ENCODE measurements around the gene XRCC3.

Gene XRCC3

DNA sequence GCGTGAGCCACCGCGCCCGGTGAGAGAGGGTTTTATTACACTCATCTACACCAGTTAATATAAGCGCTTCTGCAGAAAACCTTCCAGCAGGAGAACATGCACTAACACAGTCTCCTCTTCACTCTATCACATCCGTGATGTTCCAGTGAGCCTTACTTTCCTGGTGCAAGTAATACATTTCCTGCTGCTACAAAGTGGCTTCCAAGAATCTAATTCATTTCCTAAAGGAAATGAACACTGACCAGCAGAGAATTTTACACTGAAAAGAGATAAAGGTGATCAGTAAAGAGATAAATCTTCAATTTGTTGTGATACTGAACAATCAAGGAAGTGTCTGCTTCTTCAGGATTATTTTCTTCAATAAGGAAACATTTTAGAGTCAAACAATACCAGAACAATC lies 39.8 kb upstream of the XRCC3 start:
- no peak overlapping the region for H3K27ac ChIP-seq
- H3K9me3 ChIP-seq (ENCODE audit: severe bottlenecking) = no peaks in the 10 kb centered on the region
- no peak for DNase-seq
- H3K4me3 ChIP-seq (ENCODE audit: low read depth, low read length) = no peak overlapping the region
- H3K27me3 ChIP-seq (ENCODE audit: insufficient read depth, low read depth, severe bottlenecking) = no peaks in the 10 kb centered on the region
- TF ChIP-seq, protein P1, sequence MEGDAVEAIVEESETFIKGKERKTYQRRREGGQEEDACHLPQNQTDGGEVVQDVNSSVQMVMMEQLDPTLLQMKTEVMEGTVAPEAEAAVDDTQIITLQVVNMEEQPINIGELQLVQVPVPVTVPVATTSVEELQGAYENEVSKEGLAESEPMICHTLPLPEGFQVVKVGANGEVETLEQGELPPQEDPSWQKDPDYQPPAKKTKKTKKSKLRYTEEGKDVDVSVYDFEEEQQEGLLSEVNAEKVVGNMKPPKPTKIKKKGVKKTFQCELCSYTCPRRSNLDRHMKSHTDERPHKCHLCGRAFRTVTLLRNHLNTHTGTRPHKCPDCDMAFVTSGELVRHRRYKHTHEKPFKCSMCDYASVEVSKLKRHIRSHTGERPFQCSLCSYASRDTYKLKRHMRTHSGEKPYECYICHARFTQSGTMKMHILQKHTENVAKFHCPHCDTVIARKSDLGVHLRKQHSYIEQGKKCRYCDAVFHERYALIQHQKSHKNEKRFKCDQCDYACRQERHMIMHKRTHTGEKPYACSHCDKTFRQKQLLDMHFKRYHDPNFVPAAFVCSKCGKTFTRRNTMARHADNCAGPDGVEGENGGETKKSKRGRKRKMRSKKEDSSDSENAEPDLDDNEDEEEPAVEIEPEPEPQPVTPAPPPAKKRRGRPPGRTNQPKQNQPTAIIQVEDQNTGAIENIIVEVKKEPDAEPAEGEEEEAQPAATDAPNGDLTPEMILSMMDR (IDR thresholded peaks at IDR 0.05; ENCODE audit: low read depth, low read length) = no peak
- no peaks in the 10 kb centered on the region for H3K36me3 ChIP-seq

DNA sequence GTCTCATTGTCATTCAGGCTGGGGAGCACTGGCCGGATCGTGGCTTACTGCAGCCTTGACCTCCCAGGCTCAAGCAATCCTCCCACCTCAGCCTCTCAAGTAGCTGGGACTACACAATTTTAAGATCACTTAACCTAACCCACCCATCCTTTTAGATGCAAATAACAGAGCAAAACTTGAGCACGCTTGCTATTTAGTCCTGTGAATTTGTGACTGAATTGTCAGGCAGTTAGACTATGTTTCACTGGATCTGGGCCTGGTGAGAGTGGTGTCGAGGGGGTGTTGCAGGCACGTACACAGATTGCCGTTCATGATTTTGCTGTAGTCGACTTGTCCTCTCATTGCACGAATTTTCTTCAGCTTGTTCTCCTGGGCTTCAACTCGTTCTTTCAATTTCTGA lies 38.5 kb upstream of the XRCC3 start:
- no peak for DNase-seq
- no peaks in the 10 kb centered on the region for H3K27me3 ChIP-seq (ENCODE audit: insufficient read depth, low read depth, severe bottlenecking)
- H3K9me3 ChIP-seq (ENCODE audit: severe bottlenecking) = no peaks in the 10 kb centered on the region
- no peaks in the 10 kb centered on the region for H3K36me3 ChIP-seq
- H3K27ac ChIP-seq = no peak overlapping the region
- H3K4me3 ChIP-seq (ENCODE audit: low read depth, low read length) = no peak overlapping the region
- TF ChIP-seq, protein P1 (IDR thresholded peaks at IDR 0.05; ENCODE audit: low read depth, low read length) = no peak

DNA sequence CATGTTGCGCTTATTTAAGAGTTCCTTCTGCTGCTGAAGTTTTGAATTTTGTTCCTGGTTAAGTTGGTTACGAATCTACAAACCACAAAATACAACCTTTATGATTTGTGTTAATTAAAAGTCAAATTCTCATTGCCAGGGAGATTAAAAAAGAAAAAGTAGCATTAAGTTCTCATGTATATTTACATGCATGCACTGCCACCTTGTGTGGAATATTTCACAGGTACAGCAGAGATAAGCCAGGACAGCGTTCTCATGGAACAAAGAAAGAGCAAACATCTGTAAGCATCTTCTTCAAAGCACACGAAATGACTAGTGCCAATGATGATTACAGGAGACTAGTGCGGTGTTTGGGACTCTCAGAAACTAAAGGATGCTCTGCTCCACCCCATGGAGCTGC lies 34.6 kb upstream of the XRCC3 start:
- DNase-seq = no peak
- Histone ChIP-seq H3K27me3 (ENCODE audit: insufficient read depth, low read depth, severe bottlenecking) (no peaks in the 10 kb centered on the region), H3K27ac (no peak overlapping the region), H3K4me3 (ENCODE audit: low read depth, low read length) (no peak overlapping the region), H3K36me3 (no peaks in the 10 kb centered on the region; the same call in none of the 2 replicates), H3K9me3 (ENCODE audit: severe bottlenecking) (no peaks in the 10 kb centered on the region)
- TF ChIP-seq, protein P1 (IDR thresholded peaks at IDR 0.05; ENCODE audit: low read depth, low read length) = no peak

DNA sequence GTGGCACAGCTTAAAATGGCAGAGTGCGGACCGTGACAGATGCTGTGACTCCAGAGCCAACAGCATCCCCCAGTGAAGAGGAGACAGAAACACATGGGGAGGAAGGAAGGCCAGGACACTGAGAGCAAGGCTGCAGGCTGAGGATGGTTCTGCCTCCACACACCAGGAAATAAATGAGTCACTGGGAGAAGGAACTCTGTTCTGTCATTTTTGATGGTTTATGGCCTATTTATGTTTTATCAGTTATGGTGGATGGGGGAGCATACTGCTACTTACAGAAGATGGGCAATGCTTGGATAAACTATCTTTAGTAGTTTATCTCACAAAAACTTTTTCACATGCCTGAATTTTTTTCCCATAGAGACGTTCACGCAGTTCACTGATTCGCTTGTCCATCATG lies 34.2 kb upstream of the XRCC3 start:
- H3K36me3 ChIP-seq = no peaks in the 10 kb centered on the region; the same call in none of the 2 replicates
- H3K4me3 ChIP-seq (ENCODE audit: low read depth, low read length) = no peak overlapping the region
- TF ChIP-seq, protein P1 (IDR thresholded peaks at IDR 0.05; ENCODE audit: low read depth, low read length) = no peak

DNA sequence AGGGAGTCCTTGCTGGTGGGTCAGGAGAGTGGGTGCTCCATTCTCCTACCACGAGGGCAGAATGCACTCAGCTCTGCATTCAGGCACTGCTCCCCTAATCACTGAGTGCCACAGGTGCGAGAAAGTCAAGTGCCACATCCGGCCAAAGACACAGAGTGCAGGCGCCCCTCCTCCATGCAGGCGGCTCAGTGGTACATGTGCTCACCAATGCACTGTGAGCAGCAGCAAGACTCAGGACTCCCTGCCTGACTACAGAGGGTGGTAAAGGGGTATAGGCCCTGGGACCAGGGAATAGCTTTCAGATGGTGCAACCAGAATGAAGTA lies 33.2 kb upstream of the XRCC3 start:
- no peak overlapping the region for H3K27ac ChIP-seq
- TF ChIP-seq, protein P1 (IDR thresholded peaks at IDR 0.05; ENCODE audit: low read depth, low read length) = no peak
- no peak for DNase-seq
- H3K36me3 ChIP-seq = no peaks in the 10 kb centered on the region; the same call in none of the 2 replicates
- no peaks in the 10 kb centered on the region for H3K27me3 ChIP-seq (ENCODE audit: insufficient read depth, low read depth, severe bottlenecking)
- no peaks in the 10 kb centered on the region for H3K9me3 ChIP-seq (ENCODE audit: severe bottlenecking)
- no peak overlapping the region for H3K4me3 ChIP-seq (ENCODE audit: low read depth, low read length)

More for the DNA sequence above, 34.2 kb upstream of the XRCC3 start:
- Histone ChIP-seq H3K27ac (no peak overlapping the region), H3K27me3 (ENCODE audit: insufficient read depth, low read depth, severe bottlenecking) (no peaks in the 10 kb centered on the region), H3K9me3 (ENCODE audit: severe bottlenecking) (no peaks in the 10 kb centered on the region)
- no peak for DNase-seq

DNA sequence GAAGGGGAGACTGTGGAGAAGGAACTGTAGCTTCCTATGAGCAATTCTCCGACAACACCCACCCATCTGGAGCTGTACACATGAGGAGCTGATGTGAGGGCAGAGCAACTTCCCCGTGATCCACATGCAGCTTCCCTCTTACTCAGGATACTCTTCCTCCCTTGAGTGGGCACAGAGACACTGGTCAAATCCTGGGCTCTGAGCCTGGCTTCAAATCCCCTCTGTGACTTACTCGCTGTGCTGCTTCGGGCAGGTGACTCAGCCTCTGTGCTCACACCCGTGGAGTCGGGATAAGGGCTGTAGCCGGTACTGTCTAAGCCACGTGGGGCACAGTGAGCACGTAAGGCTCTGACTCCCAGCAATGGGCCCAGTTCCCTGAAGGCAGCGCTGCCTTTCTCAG lies 31.4 kb upstream of the XRCC3 start:
- no peaks in the 10 kb centered on the region for H3K9me3 ChIP-seq (ENCODE audit: severe bottlenecking)
- H3K27ac ChIP-seq = no peak overlapping the region
- no peak for DNase-seq
- no peak overlapping the region for H3K4me3 ChIP-seq (ENCODE audit: low read depth, low read length)
- TF ChIP-seq, protein P1 (IDR thresholded peaks at IDR 0.05; ENCODE audit: low read depth, low read length) = no peak
- H3K27me3 ChIP-seq (ENCODE audit: insufficient read depth, low read depth, severe bottlenecking) = no peaks in the 10 kb centered on the region
- H3K36me3 ChIP-seq = no peaks in the 10 kb centered on the region; the same call in none of the 2 replicates
